SK-N-MC (cell line): ENCODE results near the gene RNASE2.

Source experiments
- EZH2 ChIP-seq: fragments of 200-600 bp; sonication (generic); IDR thresholded peaks from one replicate; pipeline ENCODE4 v1.6.1; 2017; ENCODE audit warnings: antibody characterized with exemption
- POLR2AphosphoS5 ChIP-seq: IDR thresholded peaks from 2 replicates; pipeline ENCODE4 v1.6.1; 2012; ENCODE audit warnings: mild to moderate bottlenecking, low read depth, low read length, borderline replicate concordance

DNA sequence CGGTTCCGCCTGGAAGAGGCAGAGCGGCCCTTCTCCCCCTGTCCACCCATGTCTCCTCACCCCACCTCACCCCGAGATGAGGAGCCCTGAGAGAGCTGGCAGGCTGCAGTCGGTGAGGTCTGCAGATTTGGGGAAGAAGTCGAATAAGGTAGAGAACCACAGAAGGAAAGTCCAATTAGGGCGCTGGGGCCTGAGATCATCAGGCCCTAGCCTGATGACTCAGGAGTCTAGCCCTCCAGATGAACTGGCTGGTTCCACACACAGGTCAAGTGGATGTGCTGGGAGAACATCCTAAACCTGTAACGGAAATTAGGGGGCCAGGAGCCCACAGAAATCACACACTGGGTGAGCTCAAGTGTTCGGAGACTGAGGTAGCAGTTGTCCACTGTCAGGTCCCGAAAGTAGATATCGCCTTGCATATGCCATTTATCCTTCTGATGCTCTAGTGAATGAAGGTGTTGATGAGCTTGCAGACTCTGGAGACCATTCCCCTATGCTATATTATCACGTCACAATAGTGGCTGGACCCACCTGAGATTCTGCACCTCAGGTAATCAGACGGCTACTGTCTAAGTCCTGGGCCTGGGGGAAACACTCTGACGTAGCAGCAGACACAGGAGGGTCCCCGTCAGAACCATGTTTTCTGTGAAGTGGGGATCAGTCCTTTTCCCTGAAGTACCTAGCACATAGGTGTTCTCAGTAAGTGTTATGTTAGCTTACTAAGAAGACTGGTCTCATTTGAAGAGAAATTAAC lies 33.6 kb downstream of the RNASE2 start:
- TF ChIP-seq POLR2AphosphoS5 (no peak), EZH2 (no peak)
